Effector memory CD4-positive, alpha-beta T cell (primary cell): ENCODE results near the gene FUT8.

Source experiments
- DNase-seq, 3 donors: peaks; one replicate each; pipeline ENCODE4 v3.0.0-alpha.2; 2020
- H3K27ac ChIP-seq: 2 replicates; pipeline ENCODE4 v1.7.0; 2013; ENCODE audit warnings: mild to moderate bottlenecking, low read length, moderate library complexity; ENCODE audit not compliant: insufficient read depth, poor library complexity, severe bottlenecking
- H3K27me3 ChIP-seq: replicated peaks from 2 replicates; pipeline ENCODE4 v1.7.0; 2013; ENCODE audit warnings: mild to moderate bottlenecking, low read length; ENCODE audit not compliant: insufficient read depth, control insufficient read depth, poor library complexity, severe bottlenecking
- H3K36me3 ChIP-seq: 2 replicates; pipeline ENCODE4 v1.7.0; 2013; ENCODE audit warnings: mild to moderate bottlenecking, low read length, moderate library complexity; ENCODE audit not compliant: control insufficient read depth, insufficient read depth
- H3K4me1 ChIP-seq: 2 replicates; pipeline ENCODE4 v1.7.0; 2013; ENCODE audit warnings: low read length, mild to moderate bottlenecking; ENCODE audit not compliant: control insufficient read depth, insufficient read depth, poor library complexity, severe bottlenecking
- H3K4me3 ChIP-seq: 2 replicates; pipeline ENCODE4 v1.7.0; 2013; ENCODE audit warnings: low read length, low read depth, mild to moderate bottlenecking; ENCODE audit not compliant: insufficient read depth, poor library complexity, severe bottlenecking
- H3K9me3 ChIP-seq: 2 replicates; pipeline ENCODE4 v1.7.0; 2013; ENCODE audit warnings: mild to moderate bottlenecking, low read length, moderate library complexity; ENCODE audit not compliant: control insufficient read depth

FUT8 gene

GRCh38 chr14:65536781-65537423 lies 124.4 kb downstream of the FUT8 start:
- Histone ChIP-seq H3K27me3 (no peaks in the 10 kb centered on the region), H3K36me3 (no peaks in the 10 kb centered on the region), H3K9me3 (no peaks in the 10 kb centered on the region), H3K27ac (no peak overlapping the region), H3K4me3 (no peak overlapping the region), H3K4me1 (no peaks in the 10 kb centered on the region)
- no peak for DNase-seq

GRCh38 chr14:65548878-65549277 lies 136.3 kb downstream of the FUT8 start:
- DNase-seq: no peak
- H3K27me3 ChIP-seq: no peaks in the 10 kb centered on the region
- no peak overlapping the region for H3K27ac ChIP-seq
- H3K36me3 ChIP-seq: no peaks in the 10 kb centered on the region
- no peak overlapping the region for H3K4me3 ChIP-seq
- H3K4me1 ChIP-seq: no peaks in the 10 kb centered on the region
- H3K9me3 ChIP-seq: no peaks in the 10 kb centered on the region

GRCh38 chr14:65549429-65549828 lies 136.9 kb downstream of the FUT8 start:
- Histone ChIP-seq H3K9me3 (no peaks in the 10 kb centered on the region), H3K27ac (no peak overlapping the region), H3K27me3 (no peaks in the 10 kb centered on the region), H3K4me1 (no peaks in the 10 kb centered on the region), H3K4me3 (no peak overlapping the region), H3K36me3 (no peaks in the 10 kb centered on the region)
- no peak for DNase-seq

GRCh38 chr14:65550779-65551643 lies 138.5 kb downstream of the FUT8 start:
- Histone ChIP-seq H3K36me3 (no peaks in the 10 kb centered on the region), H3K27ac (no peak overlapping the region)

GRCh38 chr14:65552724-65553123 lies 140.2 kb downstream of the FUT8 start:
- H3K27ac ChIP-seq: no peak overlapping the region
- no peak for DNase-seq
- H3K4me3 ChIP-seq: no peak overlapping the region
- H3K4me1 ChIP-seq: no peaks in the 10 kb centered on the region
- H3K36me3 ChIP-seq: no peaks in the 10 kb centered on the region
- H3K9me3 ChIP-seq: no peaks in the 10 kb centered on the region
- H3K27me3 ChIP-seq: no peaks in the 10 kb centered on the region

More at GRCh38 chr14:65550779-65551643, 138.5 kb downstream of the FUT8 start:
- H3K27me3 ChIP-seq: no peaks in the 10 kb centered on the region
- DNase-seq: no peak
- no peaks in the 10 kb centered on the region for H3K9me3 ChIP-seq
- no peak overlapping the region for H3K4me3 ChIP-seq
- H3K4me1 ChIP-seq: no peaks in the 10 kb centered on the region

- Histone ChIP-seq H3K27ac (no peak overlapping the region), H3K27me3 (no peaks in the 10 kb centered on the region), H3K4me3 (no peak overlapping the region), H3K4me1 (no peaks in the 10 kb centered on the region), H3K36me3 (no peaks in the 10 kb centered on the region), H3K9me3 (no peaks in the 10 kb centered on the region)
- DNase-seq: no peak
These were observed 142.3 kb downstream of the FUT8 start for GRCh38 chr14:65554837-65555236.

- H3K9me3 ChIP-seq: no peaks in the 10 kb centered on the region
- no peak for DNase-seq
- no peak overlapping the region for H3K4me3 ChIP-seq
- no peaks in the 10 kb centered on the region for H3K4me1 ChIP-seq
- no peak overlapping the region for H3K27ac ChIP-seq
- no peaks in the 10 kb centered on the region for H3K27me3 ChIP-seq
- H3K36me3 ChIP-seq: no peaks in the 10 kb centered on the region
These were observed 142.8 kb downstream of the FUT8 start for GRCh38 chr14:65555358-65555757.

- Histone ChIP-seq H3K36me3 (no peaks in the 10 kb centered on the region), H3K4me1 (no peaks in the 10 kb centered on the region)
- DNase-seq: no peak
These were observed 145.8 kb downstream of the FUT8 start for GRCh38 chr14:65558363-65558762.

GRCh38 chr14:65560340-65561027 lies 148.0 kb downstream of the FUT8 start:
- no peak for DNase-seq
- Histone ChIP-seq H3K9me3 (no peaks in the 10 kb centered on the region), H3K27me3 (no peaks in the 10 kb centered on the region), H3K36me3 (no peaks in the 10 kb centered on the region), H3K4me3 (no peak overlapping the region), H3K27ac (no peak overlapping the region), H3K4me1 (no peaks in the 10 kb centered on the region)

More at GRCh38 chr14:65558363-65558762, 145.8 kb downstream of the FUT8 start:
- Histone ChIP-seq H3K27me3 (no peaks in the 10 kb centered on the region), H3K9me3 (no peaks in the 10 kb centered on the region), H3K27ac (no peak overlapping the region), H3K4me3 (no peak overlapping the region)

GRCh38 chr14:65564370-65564769 lies 151.8 kb downstream of the FUT8 start:
- H3K27me3 ChIP-seq: no peaks in the 10 kb centered on the region
- H3K9me3 ChIP-seq: no peaks in the 10 kb centered on the region
- no peak overlapping the region for H3K4me3 ChIP-seq
- H3K27ac ChIP-seq: no peak overlapping the region
- no peaks in the 10 kb centered on the region for H3K36me3 ChIP-seq
- DNase-seq: no peak
- peaks cover 8% of the 10 kb centered on the region for H3K4me1 ChIP-seq
